Measurements from ENCODE around the gene NFIA.

DNA sequence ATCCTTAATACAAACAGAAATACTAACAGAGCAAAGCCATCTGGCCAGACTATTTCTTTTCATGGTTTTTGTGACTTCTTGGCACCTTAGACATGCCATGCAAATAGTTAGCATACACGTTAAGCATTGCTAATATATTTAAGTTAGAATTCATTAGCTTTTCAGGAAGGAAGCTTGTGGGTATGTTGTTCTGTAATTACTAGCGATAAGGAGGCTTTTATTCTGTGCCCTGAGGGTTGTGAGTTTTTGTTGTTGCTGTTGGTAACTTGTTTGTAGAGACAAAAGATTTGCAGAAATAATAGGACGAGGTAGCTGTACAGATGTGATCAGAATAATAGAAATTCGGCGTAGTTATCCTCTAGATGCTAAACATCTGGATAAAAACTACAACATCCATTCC is 337.3 kb downstream of the NFIA start:
- TF ChIP-seq, protein P1, sequence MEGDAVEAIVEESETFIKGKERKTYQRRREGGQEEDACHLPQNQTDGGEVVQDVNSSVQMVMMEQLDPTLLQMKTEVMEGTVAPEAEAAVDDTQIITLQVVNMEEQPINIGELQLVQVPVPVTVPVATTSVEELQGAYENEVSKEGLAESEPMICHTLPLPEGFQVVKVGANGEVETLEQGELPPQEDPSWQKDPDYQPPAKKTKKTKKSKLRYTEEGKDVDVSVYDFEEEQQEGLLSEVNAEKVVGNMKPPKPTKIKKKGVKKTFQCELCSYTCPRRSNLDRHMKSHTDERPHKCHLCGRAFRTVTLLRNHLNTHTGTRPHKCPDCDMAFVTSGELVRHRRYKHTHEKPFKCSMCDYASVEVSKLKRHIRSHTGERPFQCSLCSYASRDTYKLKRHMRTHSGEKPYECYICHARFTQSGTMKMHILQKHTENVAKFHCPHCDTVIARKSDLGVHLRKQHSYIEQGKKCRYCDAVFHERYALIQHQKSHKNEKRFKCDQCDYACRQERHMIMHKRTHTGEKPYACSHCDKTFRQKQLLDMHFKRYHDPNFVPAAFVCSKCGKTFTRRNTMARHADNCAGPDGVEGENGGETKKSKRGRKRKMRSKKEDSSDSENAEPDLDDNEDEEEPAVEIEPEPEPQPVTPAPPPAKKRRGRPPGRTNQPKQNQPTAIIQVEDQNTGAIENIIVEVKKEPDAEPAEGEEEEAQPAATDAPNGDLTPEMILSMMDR (conservative IDR thresholded peaks at IDR 0.05; ENCODE audit: low read length) = no peak
- no peak for TF ChIP-seq EZH2phosphoT487 (IDR thresholded peaks at IDR 0.05; ENCODE audit: borderline replicate concordance)

Measured in Loucy (cell line).